Fibroblast of skin of right biceps (primary cell): ENCODE measurements around the gene CORO1C.
"Not testable (repeated sequence)": the region's sequence is repeated elsewhere in the genome, so short reads cannot be mapped to it uniquely, and the experiment has no call there.

Experiments used
- DNase-seq: peaks from one replicate; pipeline ENCODE4 v3.0.0-alpha.2; 2013

The CORO1C gene

DNA sequence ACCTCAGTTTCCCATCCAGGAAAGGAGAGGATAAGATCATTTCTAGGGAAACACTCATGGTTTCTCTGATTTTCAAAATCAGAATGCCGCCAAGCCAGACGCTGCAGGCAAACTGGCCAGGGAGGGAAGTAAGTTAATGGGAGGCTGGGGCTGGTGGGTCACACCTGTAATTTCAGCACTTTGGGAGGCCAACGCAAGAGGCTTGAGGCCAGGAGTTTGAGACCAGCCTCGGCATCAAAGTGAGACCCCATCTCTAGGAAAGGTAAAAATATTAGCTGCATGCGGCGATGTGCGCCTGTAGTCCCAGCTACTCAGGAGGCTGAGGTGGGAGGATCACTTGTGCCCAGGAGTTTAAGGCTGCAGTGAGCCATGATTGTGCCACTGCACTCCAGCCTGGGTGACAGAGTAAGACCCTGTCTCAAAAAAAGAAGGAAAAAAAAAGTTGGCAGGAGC, 98.2 kb downstream of the CORO1C start:
- no peak for DNase-seq

DNA sequence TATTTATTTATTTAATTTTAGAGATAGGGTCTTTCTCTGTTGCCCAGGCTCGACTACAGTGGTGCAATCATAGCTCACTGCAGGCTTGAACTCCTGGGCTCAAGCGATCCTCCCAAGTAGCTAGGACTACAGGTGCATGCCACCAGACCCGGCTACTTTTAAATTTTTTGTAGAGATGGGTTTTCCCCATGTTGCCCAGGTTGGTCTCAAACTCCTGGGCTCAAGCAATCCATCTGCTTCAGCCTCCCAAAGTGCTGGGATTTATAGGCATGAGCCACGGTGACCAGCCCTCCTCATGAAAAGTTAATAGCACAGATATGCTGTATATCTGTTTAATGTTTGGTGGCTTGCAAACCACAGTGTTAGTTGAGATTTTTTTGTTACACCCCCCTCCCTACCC, 100.1 kb downstream of the CORO1C start:
- not testable (repeated sequence) for DNase-seq

DNA sequence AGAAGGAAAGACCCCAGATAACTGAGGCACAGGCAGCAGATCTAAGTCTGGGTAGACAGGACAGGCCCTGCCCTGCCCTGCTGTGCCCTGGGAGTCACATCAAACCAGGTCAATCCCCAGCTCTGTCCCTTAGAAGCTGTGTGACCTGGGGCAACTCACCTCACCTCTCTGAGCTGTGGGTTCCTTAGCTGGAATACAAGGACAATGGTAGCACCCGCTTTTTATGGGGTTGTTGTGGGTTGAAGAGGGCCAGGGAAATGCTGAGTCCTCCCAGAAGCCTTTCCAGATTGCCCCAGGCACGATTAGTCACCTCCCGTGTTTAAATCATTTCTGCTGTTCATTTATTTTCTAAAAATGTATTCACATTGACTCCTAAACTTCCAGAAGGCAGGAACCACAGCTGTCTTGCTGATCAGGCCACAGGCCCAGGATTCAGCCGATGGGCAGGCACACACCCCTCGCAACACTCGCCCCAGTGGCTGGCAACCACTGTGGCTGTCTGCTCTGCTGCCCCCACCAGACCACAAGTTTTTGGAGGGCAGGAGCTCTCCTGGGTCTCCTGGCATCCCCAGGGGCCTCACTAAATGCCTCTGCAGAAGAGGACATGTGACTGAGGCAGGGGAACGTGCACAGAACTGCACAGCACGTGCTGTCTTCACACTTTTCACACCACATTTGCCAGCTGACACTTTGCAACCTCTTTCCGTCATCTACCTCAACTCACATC, 100.7 kb downstream of the CORO1C start:
- DNase-seq, result peak; percentile 75

DNA sequence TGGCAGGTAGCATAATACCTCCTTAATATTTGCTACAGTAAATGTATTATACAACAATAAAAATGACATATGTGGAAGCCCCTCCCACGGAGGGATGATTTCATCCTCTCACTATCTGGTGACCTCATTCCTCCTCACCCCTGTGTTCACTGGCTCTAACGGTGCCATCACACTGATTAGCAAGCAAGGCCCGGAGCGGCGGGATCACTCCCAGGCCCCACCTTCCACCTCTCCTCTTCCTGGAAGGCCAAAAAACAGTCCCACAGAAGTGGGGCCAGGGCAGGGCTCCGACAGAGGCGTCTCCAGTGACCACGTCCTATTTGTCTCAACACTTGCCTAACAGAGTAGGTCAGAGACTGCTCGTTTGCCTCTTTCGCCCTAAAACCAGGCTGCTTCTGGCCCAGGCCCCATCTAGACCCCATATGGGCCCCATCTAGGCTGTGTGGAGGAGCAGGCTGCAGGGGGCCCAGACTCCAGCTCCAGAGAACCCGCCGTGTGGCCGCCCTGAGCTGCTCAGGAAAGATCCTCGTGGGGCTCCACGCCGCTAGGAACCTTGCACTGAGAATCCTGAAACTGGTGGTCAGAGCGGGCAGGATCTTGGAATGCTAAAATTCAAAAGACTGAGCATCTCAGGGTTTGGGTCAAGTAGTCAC, 101.4 kb downstream of the CORO1C start:
- DNase-seq, result peak; percentile 91

DNA sequence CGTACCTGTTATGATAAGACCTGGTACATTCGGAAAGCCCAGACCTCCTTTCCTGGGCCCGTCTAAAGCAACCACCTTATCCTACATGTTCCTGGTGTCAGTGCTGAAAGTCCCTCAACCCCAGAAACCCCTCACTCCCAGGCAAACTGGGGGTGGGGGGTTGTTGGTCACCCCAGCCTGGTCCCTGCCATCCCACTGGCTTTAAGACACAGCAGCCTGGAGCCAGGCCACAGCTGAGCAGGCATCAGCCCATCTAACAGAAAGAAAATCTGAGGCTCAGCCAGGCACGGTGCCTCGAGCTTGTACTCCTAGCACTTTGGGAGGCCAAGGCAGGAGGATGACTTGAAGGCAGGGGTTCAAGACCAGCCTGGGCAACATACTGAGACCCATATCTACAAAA, 102.2 kb downstream of the CORO1C start:
- no peak for DNase-seq

DNA sequence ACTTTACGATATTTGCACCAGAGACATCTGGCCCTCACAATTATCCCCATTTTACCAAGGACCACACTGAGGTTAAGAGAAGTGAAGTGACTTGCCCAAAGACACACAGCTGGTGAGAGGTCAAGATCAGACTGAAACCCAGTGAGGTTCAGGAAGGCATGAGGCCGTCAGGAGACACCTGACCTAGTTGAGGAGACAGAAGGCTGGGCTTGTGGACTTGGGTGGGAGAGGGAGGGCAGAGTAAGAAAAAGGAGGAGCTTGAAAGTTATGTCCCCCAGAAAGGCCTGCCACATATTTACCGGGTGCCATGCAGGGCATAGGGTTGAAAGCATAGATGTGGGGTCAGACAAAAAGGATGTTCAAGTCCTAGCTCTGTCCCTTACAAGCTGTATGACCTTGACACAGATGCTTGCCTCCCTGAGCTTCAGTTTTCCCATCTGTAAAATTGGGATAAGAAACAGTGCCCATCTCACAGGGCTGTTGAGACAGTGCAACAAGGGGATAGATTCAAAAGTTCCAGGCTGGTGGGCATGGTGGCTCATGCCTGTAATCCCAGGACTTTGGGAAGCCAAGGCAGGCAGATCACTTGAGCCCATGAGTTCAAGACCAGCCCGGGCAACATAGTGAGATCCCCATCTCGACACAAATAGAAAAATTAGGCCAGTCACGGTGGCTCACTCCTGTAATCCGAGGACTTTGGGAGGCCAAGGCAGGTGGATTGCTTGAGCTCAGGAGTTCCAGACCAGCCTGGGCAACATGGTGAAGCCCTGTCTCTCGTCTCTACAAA, 104.0 kb downstream of the CORO1C start:
- DNase-seq, result no peak

DNA sequence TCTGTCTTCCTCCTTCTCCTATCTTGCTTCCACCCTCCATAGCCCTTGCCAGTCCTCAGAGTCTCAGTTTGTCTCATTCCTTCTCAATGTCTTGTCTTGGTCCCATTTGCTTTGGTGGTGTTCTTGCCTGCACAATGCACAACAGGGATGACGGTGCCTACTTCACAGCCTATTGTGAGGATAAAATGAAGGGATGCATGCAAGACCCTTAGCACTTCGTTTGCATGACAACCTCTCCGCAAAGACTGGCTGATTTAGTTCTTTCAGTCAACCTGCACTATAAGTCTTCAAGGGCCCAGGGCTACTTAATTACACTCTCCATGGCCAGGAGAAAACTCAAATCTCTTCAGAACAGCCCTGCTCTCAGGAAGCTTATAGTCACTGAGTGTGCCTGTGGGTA, 106.1 kb downstream of the CORO1C start:
- no peak for DNase-seq

DNA sequence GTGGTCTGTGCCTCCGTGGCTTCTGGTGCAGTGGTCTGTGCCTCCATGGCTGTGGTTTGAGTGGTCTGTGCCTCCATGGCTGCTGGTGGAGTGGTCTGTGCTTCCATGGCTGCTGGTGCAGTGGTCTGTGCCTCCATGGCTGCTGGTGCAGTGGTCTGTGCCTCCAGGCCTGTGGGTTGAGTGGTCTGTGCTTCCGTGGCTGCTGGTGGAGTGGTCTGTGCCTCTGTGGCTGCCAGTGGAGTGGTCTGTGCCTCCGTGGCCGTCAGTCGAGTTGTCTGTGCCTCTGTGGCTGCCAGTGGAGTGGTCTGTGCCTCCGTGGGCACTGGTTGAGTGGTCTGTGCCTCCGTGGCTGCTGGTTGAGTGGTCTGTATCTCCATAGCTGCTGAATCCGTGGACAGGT, 107.7 kb downstream of the CORO1C start:
- no peak for DNase-seq

DNA sequence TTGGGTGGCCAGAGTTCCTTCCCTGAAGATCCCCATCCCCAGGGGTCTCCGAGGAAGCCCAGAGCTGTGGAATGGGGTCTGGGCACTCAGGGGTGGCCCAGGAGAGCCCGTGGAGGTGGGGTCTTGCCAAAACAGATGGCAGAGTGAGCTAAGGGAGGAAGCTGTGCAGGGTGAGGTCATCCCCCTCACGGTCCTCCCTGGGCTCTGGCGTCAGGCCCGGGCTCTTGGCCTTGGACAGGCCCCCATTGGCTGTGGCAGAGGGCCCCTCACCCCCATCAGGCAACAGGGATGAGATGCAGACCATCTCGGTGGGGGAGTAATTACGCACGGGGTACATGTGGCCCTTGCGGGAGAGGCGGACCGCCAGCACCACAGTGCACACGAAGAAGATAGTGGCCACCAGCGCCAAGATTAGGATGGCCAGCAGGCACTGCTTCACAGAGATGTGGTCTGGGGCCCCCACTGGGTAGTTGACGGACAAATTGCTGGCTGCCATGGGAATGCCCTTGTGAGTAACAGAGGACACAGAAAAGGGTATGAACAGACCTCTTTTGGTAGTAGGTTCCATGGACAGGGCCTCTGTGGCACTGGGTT, 108.3 kb downstream of the CORO1C start:
- DNase-seq, result no peak

DNA sequence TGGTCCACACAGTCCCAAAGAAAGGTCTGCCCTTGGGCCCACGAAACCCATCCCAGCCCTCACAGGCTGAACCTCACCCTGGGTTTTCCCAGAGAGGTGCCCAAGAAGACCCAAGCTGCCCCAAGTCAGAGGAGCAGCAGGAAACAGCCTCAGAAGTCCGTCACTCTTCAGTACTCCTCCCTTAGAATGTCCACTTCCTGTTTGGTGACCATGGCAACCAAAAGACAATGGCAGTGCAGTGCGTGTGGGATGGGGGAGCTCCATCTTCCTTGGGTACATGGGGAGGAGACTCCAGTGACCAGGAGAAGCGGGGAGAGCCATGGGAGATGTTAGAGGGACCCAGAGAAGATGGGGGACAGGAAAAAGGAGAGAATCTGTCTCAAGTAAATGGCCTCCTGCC, 108.9 kb downstream of the CORO1C start:
- peak; percentile 68 for DNase-seq

DNA sequence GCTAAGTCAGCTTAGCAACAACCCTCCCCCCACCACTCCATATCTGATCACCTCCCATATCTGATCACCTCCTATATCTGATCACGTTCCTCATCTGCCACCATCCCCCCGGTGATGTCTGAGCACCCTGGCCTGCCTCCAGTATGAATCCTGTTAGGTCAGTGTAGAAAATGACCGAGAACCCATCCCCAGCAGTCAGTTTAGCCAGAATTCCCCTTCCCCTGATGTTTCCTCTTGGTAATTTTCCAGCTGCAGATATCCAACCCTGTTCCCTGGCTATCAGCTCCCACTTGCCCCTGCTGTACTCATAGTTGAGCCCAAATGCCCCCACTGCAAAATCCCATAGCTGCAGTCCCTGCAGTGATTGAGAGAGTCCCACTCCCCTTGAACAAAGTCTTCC, 110.2 kb downstream of the CORO1C start:
- DNase-seq, result no peak

DNA sequence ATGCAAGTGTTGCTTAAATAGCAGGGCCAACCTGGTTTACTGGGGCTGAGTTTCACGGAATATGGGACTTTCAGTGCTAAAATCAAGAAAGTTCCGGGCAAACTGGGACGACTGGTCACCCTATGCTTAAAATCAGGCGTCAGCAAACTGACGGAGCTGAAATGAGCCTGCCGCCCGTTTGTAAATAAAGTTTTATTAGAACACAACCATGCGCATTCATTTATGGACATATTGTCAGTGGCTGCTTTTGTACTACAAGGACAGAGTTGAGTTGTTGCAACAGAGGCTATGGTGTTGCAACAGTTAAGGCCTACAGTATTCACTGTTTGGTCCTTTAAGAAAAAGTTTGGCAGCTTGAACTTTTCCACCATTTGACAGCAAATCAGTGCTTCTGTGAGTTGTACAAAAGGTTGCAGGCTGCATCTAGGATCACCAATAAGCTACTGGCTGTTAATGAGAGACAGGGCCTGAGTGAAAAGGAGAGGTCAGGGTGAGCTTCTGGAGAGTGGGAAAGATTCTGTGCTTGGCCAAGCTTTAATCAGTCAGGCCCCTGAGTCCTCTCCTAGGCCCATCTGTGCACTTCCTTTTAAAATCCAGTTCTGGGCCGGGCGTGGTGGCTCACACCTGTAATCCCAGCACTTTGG, 111.0 kb downstream of the CORO1C start:
- peak; percentile 44 for DNase-seq

DNA sequence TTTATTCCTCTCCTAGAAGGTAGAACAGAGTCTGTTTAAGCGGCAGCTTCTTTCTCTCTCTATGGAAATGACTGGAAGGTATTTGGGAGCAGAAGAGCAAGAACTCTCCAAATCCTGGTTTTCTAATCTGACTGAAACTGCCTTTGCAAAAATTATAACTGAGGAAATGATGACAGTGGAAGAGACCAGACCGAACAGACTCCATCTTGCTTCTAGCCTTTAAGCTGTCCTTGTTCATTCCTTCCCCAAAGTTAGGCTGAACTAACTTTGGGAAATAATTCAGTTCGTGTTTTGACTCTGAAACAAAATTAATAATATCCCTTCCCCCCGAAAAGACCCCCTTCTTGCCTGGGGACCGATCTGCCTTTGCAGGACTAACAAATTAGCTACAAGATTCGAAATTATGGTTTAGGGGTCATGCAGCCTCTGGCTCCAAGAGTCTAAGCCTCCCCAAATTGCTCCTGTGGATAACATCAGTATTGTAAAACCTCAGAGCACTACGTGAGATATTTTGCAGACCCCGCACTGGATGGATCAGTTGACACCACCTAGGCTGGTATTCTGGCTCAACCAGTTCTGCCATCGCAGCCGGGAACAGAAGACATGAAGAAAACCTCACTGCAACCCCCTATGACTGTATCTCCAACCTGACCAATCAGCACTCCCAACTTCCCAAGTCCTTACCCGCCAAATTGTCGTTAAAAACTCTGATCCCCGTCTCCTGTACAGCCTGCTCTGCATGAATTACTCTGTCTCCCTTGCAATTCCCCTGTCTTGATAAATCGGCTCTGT, 111.8 kb downstream of the CORO1C start:
- DNase-seq, result no peak

DNA sequence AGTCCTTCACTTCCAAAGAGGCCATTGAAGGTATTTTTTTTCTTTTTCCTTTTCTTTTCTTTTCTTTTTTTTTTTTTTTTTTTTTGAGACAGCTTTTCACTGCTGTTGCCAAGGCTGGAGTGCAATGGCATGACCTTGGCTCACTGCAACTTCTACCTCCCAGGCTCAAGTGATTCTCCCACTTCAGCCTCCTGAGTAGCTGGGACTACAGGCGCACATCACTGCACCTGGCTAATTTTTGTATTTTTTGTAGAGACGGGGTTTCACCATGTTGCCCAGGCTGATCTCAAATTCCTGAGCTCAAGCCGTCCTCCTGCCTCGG, 112.4 kb downstream of the CORO1C start:
- not testable (repeated sequence) for DNase-seq

DNA sequence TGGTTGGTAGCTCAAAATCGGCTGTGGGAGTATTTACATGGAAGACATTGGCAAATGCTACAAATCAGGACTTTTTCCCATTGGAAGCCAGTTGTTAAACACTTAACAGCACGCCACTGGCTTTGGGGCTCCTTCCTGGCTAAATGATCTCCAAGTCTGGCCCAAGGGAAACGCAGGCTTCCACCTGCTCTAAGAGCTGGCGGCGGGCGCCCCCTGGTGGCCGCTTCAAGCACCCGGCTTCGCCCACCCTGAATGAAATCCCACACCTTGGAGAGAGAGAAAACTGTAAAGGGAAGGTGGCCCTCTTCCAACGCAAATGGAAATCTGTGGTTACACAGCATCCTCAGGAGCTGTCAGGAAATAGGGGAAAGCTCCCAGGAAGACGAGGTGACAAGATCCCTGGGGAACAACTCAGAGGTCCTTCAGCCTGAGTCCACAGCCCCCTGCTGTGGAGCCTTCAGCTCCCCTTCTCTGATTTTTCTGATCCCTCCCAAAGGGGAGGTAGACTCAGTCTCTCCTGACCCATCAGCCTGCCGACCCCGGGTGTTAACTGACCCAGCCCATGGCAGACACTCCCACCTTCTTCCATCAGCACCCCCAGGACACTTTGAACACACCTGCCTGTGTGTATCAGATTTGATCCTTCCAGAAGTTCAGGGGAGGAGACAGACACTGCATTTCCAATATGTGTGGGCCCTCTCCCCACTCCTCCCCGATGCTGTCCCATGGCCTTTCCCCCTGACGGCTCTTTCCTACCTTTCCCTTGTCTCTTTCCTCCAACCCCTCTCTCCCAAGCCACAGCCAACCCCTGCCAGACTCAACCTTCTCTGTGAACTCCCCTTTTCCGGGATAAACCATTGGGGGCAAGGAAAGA, 113.0 kb downstream of the CORO1C start:
- DNase-seq, result peak; percentile 83

DNA sequence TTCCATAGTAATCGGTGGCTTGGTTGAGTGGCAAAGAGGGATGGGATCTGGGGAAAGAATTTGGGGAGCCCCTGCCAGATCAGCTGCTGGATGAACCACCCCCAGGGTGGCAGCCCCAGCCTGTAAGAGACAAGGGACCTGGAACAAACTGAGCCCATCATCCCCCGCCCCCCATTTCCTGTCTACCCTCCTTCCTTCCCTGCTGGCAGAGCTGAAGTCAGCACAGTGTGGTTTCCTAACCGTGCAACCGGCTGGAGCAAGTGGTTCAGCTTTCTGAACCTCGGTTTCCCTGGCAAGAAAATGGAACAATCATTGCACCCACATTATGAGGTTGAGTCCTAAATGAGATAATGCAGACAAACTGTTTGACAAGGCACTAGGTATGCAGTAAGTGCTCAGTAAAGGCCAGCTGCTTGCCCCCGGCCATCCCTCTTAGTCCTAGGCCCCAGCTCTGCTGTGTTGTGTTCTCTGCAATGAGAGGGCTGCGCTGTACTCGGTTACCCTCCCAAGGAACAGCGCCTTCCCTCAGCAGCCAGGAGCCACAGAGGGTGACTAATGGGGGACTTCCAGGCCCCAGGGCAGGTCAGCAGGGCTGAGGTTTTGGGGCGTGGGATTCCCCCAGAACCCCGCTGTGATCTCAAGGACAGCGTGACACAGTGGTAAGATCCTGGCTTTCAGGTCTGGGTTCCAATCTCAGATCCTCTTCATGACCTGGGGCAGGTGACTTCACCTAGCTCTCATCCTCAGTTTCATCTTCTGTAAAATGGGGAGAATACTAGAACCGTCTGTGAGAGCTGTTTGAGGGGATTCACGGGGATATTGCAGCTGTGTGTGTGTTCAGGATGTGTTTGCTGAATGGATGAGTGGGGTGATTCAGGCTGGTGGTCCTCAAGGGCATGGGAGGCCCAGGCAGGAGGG, 114.1 kb downstream of the CORO1C start:
- DNase-seq, result no peak

DNA sequence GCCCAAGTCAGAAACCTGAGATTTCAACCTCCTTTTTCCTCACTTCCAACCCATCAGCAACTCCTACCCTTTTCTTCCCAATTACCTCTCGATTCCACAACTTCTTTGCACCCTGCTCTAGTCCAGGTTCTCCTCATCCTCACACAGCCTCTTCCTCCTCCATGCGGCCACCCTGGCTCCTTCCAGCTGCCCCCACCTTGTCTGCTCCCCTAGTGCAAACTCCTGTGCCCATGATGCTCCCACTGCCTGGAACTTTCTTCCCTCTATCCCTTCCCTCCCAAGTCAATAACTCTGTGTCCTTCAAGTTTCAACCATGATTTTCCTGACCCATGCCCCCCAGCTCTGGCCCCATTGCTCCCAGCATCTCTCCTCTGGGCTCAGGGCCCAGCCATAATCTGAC, 115.0 kb downstream of the CORO1C start:
- no peak for DNase-seq

DNA sequence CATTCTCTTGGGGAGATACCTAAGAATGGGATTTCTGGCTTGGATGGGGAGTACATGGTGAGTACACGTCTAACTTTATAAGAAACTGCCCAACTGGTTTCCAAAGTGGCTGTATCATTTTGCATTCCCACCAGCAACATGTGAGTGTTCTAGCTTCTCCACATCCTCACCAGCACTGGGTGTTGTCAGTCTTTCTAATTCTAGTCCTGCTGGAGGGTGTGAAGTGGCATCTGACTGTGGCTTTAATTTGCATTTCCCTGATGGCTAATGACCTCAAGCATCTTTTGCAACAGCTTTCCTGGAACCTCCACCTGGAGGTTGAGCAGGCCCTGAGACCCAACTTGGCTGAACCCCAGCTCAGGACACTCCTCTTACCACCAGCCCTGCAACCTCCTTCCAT, 115.4 kb downstream of the CORO1C start:
- no peak for DNase-seq

DNA sequence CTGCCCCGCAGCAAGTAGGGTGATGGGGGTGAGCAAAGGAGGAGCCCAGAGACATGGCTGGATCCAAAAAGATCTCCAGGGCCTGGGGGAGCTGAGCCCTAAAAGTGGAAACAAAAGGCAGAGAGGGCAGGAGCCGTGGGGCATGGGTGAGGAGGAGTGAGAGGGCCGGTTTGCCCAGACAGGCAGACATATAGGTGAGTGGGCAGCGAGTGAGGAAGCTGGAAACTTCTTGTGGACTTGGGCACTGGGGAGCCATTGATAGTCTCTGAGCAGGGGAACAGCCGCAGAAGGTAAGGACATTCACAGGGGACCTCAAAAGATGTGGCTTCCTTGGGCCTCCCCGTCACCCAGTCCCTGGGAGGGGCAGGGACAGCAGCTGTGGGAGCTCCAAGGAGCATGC, 116.7 kb downstream of the CORO1C start:
- DNase-seq, result no peak

DNA sequence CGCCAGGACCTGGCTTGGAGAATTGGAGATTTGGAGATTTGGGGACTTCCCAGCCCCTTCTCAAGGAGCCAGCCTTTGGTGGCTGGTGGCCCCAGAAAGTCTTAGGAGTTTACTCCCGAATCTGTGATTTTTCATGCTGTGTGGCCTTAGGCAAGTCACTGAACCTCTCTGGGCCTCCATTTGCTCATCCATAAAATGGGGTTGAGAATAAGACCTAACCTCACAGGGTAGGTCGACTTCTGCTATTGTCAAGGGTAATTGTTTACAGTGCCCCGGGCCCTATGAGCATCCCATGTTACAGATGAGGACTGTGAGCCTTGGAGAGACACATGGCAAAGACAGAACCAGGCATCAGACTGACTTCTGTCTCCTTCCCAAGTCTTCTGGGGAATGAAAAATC, 117.3 kb downstream of the CORO1C start:
- DNase-seq, result no peak
